ENCODE data around the gene ARSK.

The ARSK gene

DNA sequence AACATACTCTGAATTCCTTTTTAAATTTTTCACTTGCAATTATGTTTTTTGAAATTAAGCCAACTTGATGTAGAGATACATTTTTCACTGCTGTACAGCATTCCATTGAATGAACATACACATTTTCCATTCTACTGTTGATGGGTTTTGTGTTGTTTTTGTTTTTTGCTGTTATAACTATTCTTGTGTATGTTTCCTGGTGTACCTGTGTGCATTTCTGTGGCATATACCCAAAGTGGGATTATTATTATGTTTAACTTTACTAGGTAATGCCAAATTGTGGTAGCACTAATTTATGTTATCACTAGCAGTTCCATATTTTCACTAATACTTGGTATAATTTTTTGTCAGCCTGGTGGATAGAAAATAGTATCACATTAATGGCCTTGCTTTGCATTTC lies 94.4 kb downstream of the ARSK start:
- DNase-seq (ENCODE audit: low spot score): no peak

GRCh38 chr5:95649842-95650620 lies 95.1 kb downstream of the ARSK start:
- no peak for DNase-seq (ENCODE audit: low spot score)

- DNase-seq (ENCODE audit: low spot score): no peak
These were observed 97.9 kb downstream of the ARSK start for GRCh38 chr5:95652849-95653248.

GRCh38 chr5:95654196-95654595 lies 99.3 kb downstream of the ARSK start:
- no peak for DNase-seq (ENCODE audit: low spot score)
